ENCODE measurements around the gene OMP. TPM values are rescaled to one million over a fixed set of nuclear protein-coding genes. Genes with fewer than 3 reads are reported as not detected.

The OMP gene
- total RNA-seq, 2 experiments from 2014 or later: not detected

DNA sequence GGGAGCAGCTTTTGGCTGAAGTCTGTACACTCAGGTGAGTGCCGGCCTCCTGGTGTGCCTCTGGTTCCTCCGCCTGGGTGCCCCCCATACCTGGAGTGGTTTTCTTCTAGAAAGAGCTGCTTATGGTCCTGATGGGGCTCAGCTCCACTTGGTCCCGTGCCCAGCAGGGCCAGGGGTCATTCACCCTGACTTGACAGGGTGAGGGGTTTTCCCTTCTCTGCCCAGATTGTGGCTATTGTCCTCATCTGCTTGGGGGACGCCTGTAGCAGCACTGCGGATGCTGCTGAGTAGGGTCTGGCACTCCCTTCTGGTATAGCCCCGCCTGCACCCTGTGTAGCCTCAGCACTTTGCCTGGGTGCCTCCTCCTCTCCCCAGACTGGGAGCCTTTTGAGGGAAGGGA, 8.2 kb downstream of the OMP start:
- Histone ChIP-seq H3K9me3 (ENCODE audit: low read length) (no peaks in the 10 kb centered on the region), H3K4me1 (ENCODE audit: insufficient read depth, low read length, poor library complexity, severe bottlenecking) (no peaks in the 10 kb centered on the region), H3K4me2 (ENCODE audit: low read length) (no peak overlapping the region), H2AFZ (ENCODE audit: low read length) (no peak overlapping the region), H3K79me2 (ENCODE audit: insufficient read depth, low read depth, low read length) (no peaks in the 10 kb centered on the region), H3K27ac (ENCODE audit: low read depth, low read length, poor library complexity, severe bottlenecking) (no peak overlapping the region), H4K20me1 (ENCODE audit: insufficient read depth, low read length) (no peaks in the 10 kb centered on the region), H3K4me3 (ENCODE audit: low read depth, low read length, poor library complexity, severe bottlenecking) (no peak overlapping the region), H3K36me3 (ENCODE audit: insufficient read depth, low read length) (no peaks in the 10 kb centered on the region), H3K9me2 (ENCODE audit: insufficient read depth, low read length) (no peaks in the 10 kb centered on the region)
- ChIA-PET CTCF (ENCODE audit: unreplicated experiment) (no interaction called here), POLR2A (no interaction called here)
- TF ChIP-seq, protein P1, sequence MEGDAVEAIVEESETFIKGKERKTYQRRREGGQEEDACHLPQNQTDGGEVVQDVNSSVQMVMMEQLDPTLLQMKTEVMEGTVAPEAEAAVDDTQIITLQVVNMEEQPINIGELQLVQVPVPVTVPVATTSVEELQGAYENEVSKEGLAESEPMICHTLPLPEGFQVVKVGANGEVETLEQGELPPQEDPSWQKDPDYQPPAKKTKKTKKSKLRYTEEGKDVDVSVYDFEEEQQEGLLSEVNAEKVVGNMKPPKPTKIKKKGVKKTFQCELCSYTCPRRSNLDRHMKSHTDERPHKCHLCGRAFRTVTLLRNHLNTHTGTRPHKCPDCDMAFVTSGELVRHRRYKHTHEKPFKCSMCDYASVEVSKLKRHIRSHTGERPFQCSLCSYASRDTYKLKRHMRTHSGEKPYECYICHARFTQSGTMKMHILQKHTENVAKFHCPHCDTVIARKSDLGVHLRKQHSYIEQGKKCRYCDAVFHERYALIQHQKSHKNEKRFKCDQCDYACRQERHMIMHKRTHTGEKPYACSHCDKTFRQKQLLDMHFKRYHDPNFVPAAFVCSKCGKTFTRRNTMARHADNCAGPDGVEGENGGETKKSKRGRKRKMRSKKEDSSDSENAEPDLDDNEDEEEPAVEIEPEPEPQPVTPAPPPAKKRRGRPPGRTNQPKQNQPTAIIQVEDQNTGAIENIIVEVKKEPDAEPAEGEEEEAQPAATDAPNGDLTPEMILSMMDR (conservative IDR thresholded peaks at IDR 0.05; ENCODE audit: low read length): no peak
- no peak for TF ChIP-seq EZH2phosphoT487 (IDR thresholded peaks at IDR 0.05; ENCODE audit: borderline replicate concordance, low read depth, low read length)
- no TSS peak for BruUV-seq (replicated peaks)
- DNase-seq (ENCODE audit: low spot score): no peak
- intact Hi-C loops (cut with micrococcal nuclease; ENCODE audit: unreplicated experiment): no loop called here

DNA sequence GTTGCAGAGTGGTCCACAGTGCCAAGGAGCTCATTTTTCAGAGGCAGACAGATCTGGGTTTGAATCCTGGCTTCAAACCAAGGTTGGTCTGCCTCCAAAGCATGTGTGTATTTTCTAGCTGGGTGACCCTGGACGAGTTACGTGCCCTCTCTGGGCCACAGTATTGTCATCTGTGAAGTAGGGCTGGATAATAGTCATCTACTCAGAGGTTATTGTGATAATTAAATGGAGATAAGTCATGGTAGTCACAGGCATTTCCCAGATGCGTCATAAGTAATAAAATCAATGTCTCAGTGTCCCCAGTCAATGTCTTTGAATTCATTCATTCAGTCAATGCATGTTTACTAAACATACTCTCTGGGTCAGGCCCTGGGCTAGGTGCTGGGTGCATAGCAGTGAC, 8.6 kb downstream of the OMP start:
- no peaks in the 10 kb centered on the region for H3K4me1 ChIP-seq (ENCODE audit: insufficient read depth, low read length, poor library complexity, severe bottlenecking)
- no peaks in the 10 kb centered on the region for H4K20me1 ChIP-seq (ENCODE audit: insufficient read depth, low read length)
- POLR2A ChIA-PET: no interaction called here
- H2AFZ ChIP-seq (ENCODE audit: low read length): no peak overlapping the region
- TF ChIP-seq, protein P1 (conservative IDR thresholded peaks at IDR 0.05; ENCODE audit: low read length): no peak
- no peak for TF ChIP-seq EZH2phosphoT487 (IDR thresholded peaks at IDR 0.05; ENCODE audit: borderline replicate concordance, low read depth, low read length)
- DNase-seq (ENCODE audit: low spot score): no peak
- no peak overlapping the region for H3K27ac ChIP-seq (ENCODE audit: low read depth, low read length, poor library complexity, severe bottlenecking)
- H3K79me2 ChIP-seq (ENCODE audit: insufficient read depth, low read depth, low read length): no peaks in the 10 kb centered on the region
- intact Hi-C loops (cut with micrococcal nuclease; ENCODE audit: unreplicated experiment): no loop called here
- CTCF ChIA-PET (ENCODE audit: unreplicated experiment): no interaction called here
- no peak overlapping the region for H3K4me2 ChIP-seq (ENCODE audit: low read length)
- BruUV-seq (replicated peaks): no TSS peak
- H3K9me3 ChIP-seq (ENCODE audit: low read length): no peaks in the 10 kb centered on the region
- no peaks in the 10 kb centered on the region for H3K9me2 ChIP-seq (ENCODE audit: insufficient read depth, low read length)
- H3K4me3 ChIP-seq (ENCODE audit: low read depth, low read length, poor library complexity, severe bottlenecking): no peak overlapping the region
- H3K36me3 ChIP-seq (ENCODE audit: insufficient read depth, low read length): no peaks in the 10 kb centered on the region

GRCh38 chr11:77111946-77112345, 9.3 kb downstream of the OMP start:
- no peak overlapping the region for H3K4me2 ChIP-seq (ENCODE audit: low read length)
- H3K9me2 ChIP-seq (ENCODE audit: insufficient read depth, low read length): no peaks in the 10 kb centered on the region
- no peaks in the 10 kb centered on the region for H4K20me1 ChIP-seq (ENCODE audit: insufficient read depth, low read length)
- H2AFZ ChIP-seq (ENCODE audit: low read length): no peak overlapping the region
- no peak overlapping the region for H3K27ac ChIP-seq (ENCODE audit: low read depth, low read length, poor library complexity, severe bottlenecking)
- H3K4me1 ChIP-seq (ENCODE audit: insufficient read depth, low read length, poor library complexity, severe bottlenecking): no peaks in the 10 kb centered on the region
- BruUV-seq (replicated peaks): no TSS peak
- H3K79me2 ChIP-seq (ENCODE audit: insufficient read depth, low read depth, low read length): no peaks in the 10 kb centered on the region
- TF ChIP-seq, protein P1 (conservative IDR thresholded peaks at IDR 0.05; ENCODE audit: low read length): no peak
- no peak for TF ChIP-seq EZH2phosphoT487 (IDR thresholded peaks at IDR 0.05; ENCODE audit: borderline replicate concordance, low read depth, low read length)
- no peaks in the 10 kb centered on the region for H3K9me3 ChIP-seq (ENCODE audit: low read length)
- ChIA-PET CTCF (ENCODE audit: unreplicated experiment) (no interaction called here), POLR2A (no interaction called here)
- H3K36me3 ChIP-seq (ENCODE audit: insufficient read depth, low read length): no peaks in the 10 kb centered on the region
- H3K4me3 ChIP-seq (ENCODE audit: low read depth, low read length, poor library complexity, severe bottlenecking): no peak overlapping the region
- intact Hi-C loops (cut with micrococcal nuclease; ENCODE audit: unreplicated experiment): no loop called here
- no peak for DNase-seq (ENCODE audit: low spot score)

Data from OCI-LY7 (cell line).